K562 (cell line): Measurements from ENCODE around the gene SRI. TPM values are rescaled to one million over a fixed set of nuclear protein-coding genes. Genes with fewer than 3 reads are reported as not detected.
A peak's percentile ranks its signal among the peaks of the same experiment; 100 is the strongest.

Source experiments
- ATAC-seq: fragments of 200-7000 bp; cut with Tn5 transposase; 3 replicates; pipeline ENCODE4 v1.9.1; 2020; ENCODE audit warnings: moderate library complexity
- BruUV-seq: library from RNA; stranded (reverse); fragments of 400-500 nt; replicated peaks from 2 replicates; lab custom pipeline; 2021; lab: Mats Ljungman, UMichigan
- CTCF ChIA-PET: fragments of 300-600 bp; formaldehyde crosslinking; extraction: SDS; loops from one replicate; lab custom pipeline; 2021; ENCODE audit warnings: low intra/inter-chr PET ratio; lab: Yijun Ruan, JAX
- POLR2A ChIA-PET: fragments of 300-600, 350-650 bp; sonication (Branson Sonifier 250); formaldehyde crosslinking; extraction: SDS; loops from one replicate; lab custom pipeline; 2021; ENCODE audit warnings: antibody characterized with exemption, inconsistent platforms; lab: Yijun Ruan, JAX
- DNase-seq, 4 experiments: peaks; one replicate each; pipeline versions ENCODE4 v3.0.0 to v3.0.0-alpha.2; 2011 to 2018; ENCODE audit warnings: low spot score in 3 of 4, mixed read lengths in 3 of 4; ENCODE audit errors: extremely low read depth in 1 of 4
- FAIRE-seq: peaks from 2 replicates; lab custom pipeline; 2011; peaks lifted over from hg19 to GRCh38; lab: Jason Lieb, UNC
- H2AFZ ChIP-seq: 2 replicates; pipeline ENCODE4 v1.6.0; 2011; ENCODE audit warnings: low read depth, low read length, control low read depth, inconsistent platforms
- H3K27ac ChIP-seq: fragments of 200-600 bp; 3 replicates; pipeline ENCODE4 v1.8.0; 2011; ENCODE audit warnings: low read depth, mild to moderate bottlenecking, control low read depth, inconsistent platforms, low read length, moderate library complexity, mixed read lengths; ENCODE audit errors: extremely low read depth
- H3K27me3 ChIP-seq, 2 experiments: fragments of 300-600 bp in 1 of 2; 2 replicates in 1 of 2; 3 replicates in 1 of 2; pipeline versions ENCODE4 v1.6.0 to v1.8.0; 2011; ENCODE audit warnings: inconsistent platforms in 2 of 2, low read length in 2 of 2, mild to moderate bottlenecking in 1 of 2, mixed read lengths in 1 of 2, moderate library complexity in 1 of 2; ENCODE audit not compliant: control insufficient read depth in 2 of 2, insufficient read depth in 2 of 2
- H3K36me3 ChIP-seq: fragments of 300-600 bp; 3 replicates; pipeline ENCODE4 v1.8.0; 2011; ENCODE audit warnings: mild to moderate bottlenecking, low read length, inconsistent platforms; ENCODE audit not compliant: control insufficient read depth, insufficient read depth
- H3K4me1 ChIP-seq, 2 experiments: fragments of 200-600 bp in 1 of 2; replicated peaks in 1 of 2; 2 replicates in 1 of 2; 3 replicates in 1 of 2; pipeline versions ENCODE4 v1.5.1 to v1.8.0; 2011; ENCODE audit warnings: inconsistent platforms in 2 of 2, low read length in 2 of 2, mild to moderate bottlenecking in 1 of 2, mixed read lengths in 1 of 2, moderate library complexity in 1 of 2; ENCODE audit not compliant: control insufficient read depth in 2 of 2, insufficient read depth in 2 of 2
- H3K4me2 ChIP-seq: 2 replicates; pipeline ENCODE4 v1.6.1; 2011; ENCODE audit warnings: low read length, control low read depth, inconsistent platforms, mixed read lengths; ENCODE audit not compliant: insufficient read depth
- H3K4me3 ChIP-seq: fragments of 200-600 bp; sonication (generic), shearing (Covaris generic); 2 replicates; pipeline ENCODE4 v1.5.1; 2016; ENCODE audit warnings: control low read depth, inconsistent platforms
- H3K79me2 ChIP-seq: fragments of 200-600 bp; 3 replicates; pipeline ENCODE4 v1.8.0; 2011; ENCODE audit warnings: low read length, inconsistent platforms; ENCODE audit not compliant: control insufficient read depth, insufficient read depth
- H3K9ac ChIP-seq, 2 experiments: 2 replicates each; pipeline versions ENCODE4 v1.6.0 to v1.6.1; 2011; ENCODE audit warnings: low read depth in 2 of 2, low read length in 2 of 2, control low read depth in 1 of 2, inconsistent platforms in 1 of 2, mild to moderate bottlenecking in 1 of 2, mixed read lengths in 1 of 2; ENCODE audit not compliant: insufficient read depth in 1 of 2
- H3K9me1 ChIP-seq: one replicate; pipeline ENCODE4 v1.6.0; 2011; ENCODE audit warnings: inconsistent platforms, mild to moderate bottlenecking, low read length, moderate library complexity; ENCODE audit not compliant: control insufficient read depth, insufficient read depth
- H3K9me3 ChIP-seq: replicated peaks from 2 replicates; pipeline ENCODE4 v1.5.1; 2011; ENCODE audit warnings: low read depth, low read length, inconsistent platforms; ENCODE audit not compliant: control insufficient read depth, insufficient read depth
- H4K20me1 ChIP-seq: replicated peaks from 2 replicates; pipeline ENCODE4 v1.6.1; 2011; ENCODE audit warnings: low read length, inconsistent platforms, mixed read lengths; ENCODE audit not compliant: control insufficient read depth, insufficient read depth
- ADNP ChIP-seq: fragments of 200-800 bp; sonication (Bioruptor generic); IDR thresholded peaks from 2 replicates; pipeline ENCODE4 v1.6.1; 2016; ENCODE audit warnings: missing genetic modification characterization, missing compliant biosample characterization
- ATF7 ChIP-seq: fragments of 450-650 bp; IDR thresholded peaks from 2 replicates; pipeline ENCODE4 v1.7.1; 2014; ENCODE audit warnings: mild to moderate bottlenecking, moderate library complexity
- BACH1 ChIP-seq: fragments of 200-800 bp; sonication (Bioruptor generic); IDR thresholded peaks from 2 replicates; pipeline ENCODE4 v1.6.1; 2016; ENCODE audit warnings: missing genetic modification characterization, missing compliant biosample characterization
- CLOCK ChIP-seq: fragments of 250-450 bp; sonication (Bioruptor Pico); IDR thresholded peaks from 2 replicates; pipeline ENCODE4 v1.4.0; 2020; ENCODE audit warnings: mild to moderate bottlenecking, moderate library complexity, borderline replicate concordance
- GTF2F1 ChIP-seq: IDR thresholded peaks from 2 replicates; pipeline ENCODE4 v1.6.1; 2011; ENCODE audit warnings: low read depth, low read length, improper control_type of control experiment
- KDM5B ChIP-seq: fragments of 200-600 bp; sonication (generic); IDR thresholded peaks from 2 replicates; pipeline ENCODE4 v1.6.1; 2012; ENCODE audit warnings: low read depth, mild to moderate bottlenecking, moderate library complexity, low read length, control low read depth, inconsistent platforms; ENCODE audit not compliant: insufficient replicate concordance
- NCOA4 ChIP-seq: fragments of 450-650 bp; IDR thresholded peaks from 2 replicates; pipeline ENCODE4 v1.6.1; 2018; ENCODE audit warnings: mild to moderate bottlenecking; ENCODE audit not compliant: partially characterized antibody
- PHB ChIP-seq: fragments of 250-450 bp; sonication (Bioruptor Pico); IDR thresholded peaks from 2 replicates; pipeline ENCODE4 v1.5.0; 2021
- RHOXF2B ChIP-seq: fragments of 250-450 bp; sonication (Bioruptor Pico); conservative IDR thresholded peaks from 2 replicates; pipeline ENCODE4 v1.5.1; 2021
- SRF ChIP-seq, 2 experiments: fragments of 250-450, 450-650 bp in 1 of 2; sonication (Bioruptor Pico) in 1 of 2; sonication (generic) in 1 of 2; formaldehyde crosslinking; IDR thresholded peaks; 2 replicates each; pipeline versions ENCODE4 v1.5.0 to v1.5.1; 2020 to 2022; ENCODE audit warnings: mild to moderate bottlenecking in 1 of 2, missing genetic modification reagents in 1 of 2
- YBX1 ChIP-seq: fragments of 450-650 bp; IDR thresholded peaks from 2 replicates; pipeline ENCODE4 v1.7.1; 2016; ENCODE audit warnings: mild to moderate bottlenecking
- ZBTB17 ChIP-seq: fragments of 450-650 bp; formaldehyde crosslinking; IDR thresholded peaks from 2 replicates; pipeline ENCODE4 v1.4.0; 2020; ENCODE audit warnings: mild to moderate bottlenecking
- in situ Hi-C: fragments of 300-500 bp; cut with MboI; formaldehyde crosslinking; loops from 4 replicates; pipeline ENCODE4 v1.15.0; 2018; ENCODE audit warnings: inconsistent platforms, mixed read lengths
- intact Hi-C: fragments of 100-400 bp; cut with micrococcal nuclease; formaldehyde crosslinking; loops from 2 replicates; pipeline ENCODE4 v1.14.2; 2022
- polyA plus RNA-seq, 8 experiments: library from polyadenylated mRNA; depleted of rRNA in 4 of 8; stranded (reverse) in 5 of 8; unstranded in 3 of 8; fragments of >200 nt; fragmentation: Nextera tagmentation in 2 of 8; fragmentation: Illumina TruSeq in 1 of 8; extraction: Ambion mirVana in 2 of 8; extraction: Trizol in 1 of 8; gene quantifications; 2 replicates each; pipeline versions ENCODE4 v1.2.1 to v1.2.3, GENCODE V29; 2011 to 2014; ENCODE audit warnings: inconsistent platforms in 1 of 8, missing spikeins in 1 of 8
- total RNA-seq, 7 experiments: library from RNA; depleted of rRNA in 6 of 7; stranded (reverse); fragments of >200 nt in 6 of 7; fragmentation: Illumina TruSeq in 2 of 7; extraction: Trizol in 2 of 7; gene quantifications; 2 replicates each; pipeline versions ENCODE4 v1.2.1 to v1.2.3, GENCODE V29; 2011 to 2021; ENCODE audit warnings: low replicate concordance in 1 of 7
- TF ChIP-seq, protein P1 (sequence below): fragments of 450-650 bp; IDR thresholded peaks from 2 replicates; pipeline ENCODE4 v1.6.1; 2018; ENCODE audit not compliant: partially characterized antibody
- TF ChIP-seq, protein P2 (sequence below): fragments of 250-450 bp; sonication (Bioruptor Pico); IDR thresholded peaks from 2 replicates; pipeline ENCODE4 v1.4.0; 2020

The SRI gene
- total and polyA plus RNA-seq, 9 of the 15 experiments (the other 6 are each of a cell fraction or from before 2014, with no cell fraction given) = 56.4 to 158 (median 119) TPM

GRCh38 chr7:88217675-88218428 lies 2.0 kb downstream of the SRI start (continued):
- TF ChIP-seq BACH1 (tag) (no peak), ADNP (no peak), ATF7 (peak; percentile 33; the same call in 1 of the 2 replicates), SRF (CRISPR knock-in tag; IDR thresholded peaks at IDR 0.05) (peak in 1 of 2 experiments; percentile 93; a peak in 2 of 4 replicates), YBX1 (no peak)
- TF ChIP-seq, protein P1, sequence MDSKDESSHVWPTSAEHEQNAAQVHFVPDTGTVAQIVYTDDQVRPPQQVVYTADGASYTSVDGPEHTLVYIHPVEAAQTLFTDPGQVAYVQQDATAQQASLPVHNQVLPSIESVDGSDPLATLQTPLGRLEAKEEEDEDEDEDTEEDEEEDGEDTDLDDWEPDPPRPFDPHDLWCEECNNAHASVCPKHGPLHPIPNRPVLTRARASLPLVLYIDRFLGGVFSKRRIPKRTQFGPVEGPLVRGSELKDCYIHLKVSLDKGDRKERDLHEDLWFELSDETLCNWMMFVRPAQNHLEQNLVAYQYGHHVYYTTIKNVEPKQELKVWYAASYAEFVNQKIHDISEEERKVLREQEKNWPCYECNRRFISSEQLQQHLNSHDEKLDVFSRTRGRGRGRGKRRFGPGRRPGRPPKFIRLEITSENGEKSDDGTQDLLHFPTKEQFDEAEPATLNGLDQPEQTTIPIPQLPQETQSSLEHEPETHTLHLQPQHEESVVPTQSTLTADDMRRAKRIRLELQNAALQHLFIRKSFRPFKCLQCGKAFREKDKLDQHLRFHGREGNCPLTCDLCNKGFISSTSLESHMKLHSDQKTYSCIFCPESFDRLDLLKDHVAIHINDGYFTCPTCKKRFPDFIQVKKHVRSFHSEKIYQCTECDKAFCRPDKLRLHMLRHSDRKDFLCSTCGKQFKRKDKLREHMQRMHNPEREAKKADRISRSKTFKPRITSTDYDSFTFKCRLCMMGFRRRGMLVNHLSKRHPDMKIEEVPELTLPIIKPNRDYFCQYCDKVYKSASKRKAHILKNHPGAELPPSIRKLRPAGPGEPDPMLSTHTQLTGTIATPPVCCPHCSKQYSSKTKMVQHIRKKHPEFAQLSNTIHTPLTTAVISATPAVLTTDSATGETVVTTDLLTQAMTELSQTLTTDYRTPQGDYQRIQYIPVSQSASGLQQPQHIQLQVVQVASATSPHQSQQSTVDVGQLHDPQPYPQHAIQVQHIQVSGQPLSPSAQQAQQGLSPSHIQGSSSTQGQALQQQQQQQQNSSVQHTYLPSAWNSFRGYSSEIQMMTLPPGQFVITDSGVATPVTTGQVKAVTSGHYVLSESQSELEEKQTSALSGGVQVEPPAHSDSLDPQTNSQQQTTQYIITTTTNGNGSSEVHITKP = peak; percentile 44
- TF ChIP-seq, all 486 proteins: peak for 17

GRCh38 chr7:88216276-88216675 lies 3.6 kb downstream of the SRI start:
- H3K9me1 ChIP-seq = no peaks in the 10 kb centered on the region
- no peak overlapping the region for H3K9ac ChIP-seq
- peaks cover 53% of the 10 kb centered on the region for H3K36me3 ChIP-seq
- H3K27me3 ChIP-seq = no peaks in the 10 kb centered on the region
- FAIRE-seq (no peak), ATAC-seq (no peak), DNase-seq (no peak)
- no peaks in the 10 kb centered on the region for H4K20me1 ChIP-seq
- POLR2A ChIA-PET = no interaction called here
- no peak overlapping the region for H3K4me2 ChIP-seq
- no peak overlapping the region for H3K27ac ChIP-seq
- no peak overlapping the region for H2AFZ ChIP-seq
- intact Hi-C loops = loop anchor here (5.0 to 10.0 kb wide), 2 partner anchors 341 to 466 kb away; partner anchors contain the start of genes DBF4 and SLC25A40
- in situ Hi-C loops = no loop called here
- BruUV-seq = no TSS peak
- H3K4me3 ChIP-seq = no peak overlapping the region
- CTCF ChIA-PET = no interaction called here
- H3K79me2 ChIP-seq = peaks cover 28% of the 10 kb centered on the region
- peaks cover 0 to 17% of the 10 kb centered on the region in 2 experiments; a peak in 3 of 5 replicates for H3K4me1 ChIP-seq
- H3K9me3 ChIP-seq = no peaks in the 10 kb centered on the region
- TF ChIP-seq, protein P2, sequence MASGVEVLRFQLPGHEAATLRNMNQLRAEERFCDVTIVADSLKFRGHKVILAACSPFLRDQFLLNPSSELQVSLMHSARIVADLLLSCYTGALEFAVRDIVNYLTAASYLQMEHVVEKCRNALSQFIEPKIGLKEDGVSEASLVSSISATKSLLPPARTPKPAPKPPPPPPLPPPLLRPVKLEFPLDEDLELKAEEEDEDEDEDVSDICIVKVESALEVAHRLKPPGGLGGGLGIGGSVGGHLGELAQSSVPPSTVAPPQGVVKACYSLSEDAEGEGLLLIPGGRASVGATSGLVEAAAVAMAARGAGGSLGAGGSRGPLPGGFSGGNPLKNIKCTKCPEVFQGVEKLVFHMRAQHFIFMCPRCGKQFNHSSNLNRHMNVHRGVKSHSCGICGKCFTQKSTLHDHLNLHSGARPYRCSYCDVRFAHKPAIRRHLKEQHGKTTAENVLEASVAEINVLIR (CRISPR knock-in tag) = no peak
- no peak for TF ChIP-seq CLOCK (CRISPR knock-in tag)
- no peak for TF ChIP-seq ZBTB17 (CRISPR knock-in tag)
- no peak for TF ChIP-seq KDM5B
- TF ChIP-seq GTF2F1 = no peak
- no peak for TF ChIP-seq RHOXF2B (CRISPR knock-in tag)
- TF ChIP-seq PHB (CRISPR knock-in tag) = no peak
- no peak for TF ChIP-seq NCOA4
